CD14-positive monocyte (primary cell): Measurements from ENCODE around the gene BOC. TPM values are rescaled to one million over a fixed set of nuclear protein-coding genes. Genes with fewer than 3 reads are reported as not detected.

ENCODE experiments used
- DNase-seq, 3 donors: peaks; one replicate each; pipeline ENCODE4 v3.0.0-alpha.2; 2011 to 2022
- H2AFZ ChIP-seq: 2 replicates; pipeline ENCODE4 v1.6.0; 2012; ENCODE audit warnings: mild to moderate bottlenecking, low read depth, low read length, inconsistent platforms; ENCODE audit not compliant: insufficient read depth, poor library complexity, severe bottlenecking
- H3K27ac ChIP-seq, 2 donors: 1 replicate in 1 of 2; 2 replicates in 1 of 2; pipeline ENCODE4 v1.5.1; 2012 to 2013; ENCODE audit warnings: low read length in 2 of 2, control low read depth in 1 of 2, inconsistent platforms in 1 of 2, low read depth in 1 of 2, mild to moderate bottlenecking in 1 of 2
- H3K27me3 ChIP-seq, 2 donors: one replicate each; pipeline versions ENCODE4 v1.6.0 to v1.6.1; 2011 to 2013; ENCODE audit warnings: low read length in 2 of 2; ENCODE audit not compliant: control insufficient read depth in 2 of 2, insufficient read depth in 2 of 2
- H3K36me3 ChIP-seq, 2 donors: replicated peaks in 1 of 2; 1 replicate in 1 of 2; 2 replicates in 1 of 2; pipeline versions ENCODE4 v1.5.1 to v1.6.1; 2012 to 2013; ENCODE audit warnings: low read length in 2 of 2, control low read depth in 1 of 2, inconsistent platforms in 1 of 2, mild to moderate bottlenecking in 1 of 2; ENCODE audit not compliant: insufficient read depth in 2 of 2, control insufficient read depth in 1 of 2
- H3K4me1 ChIP-seq, 2 donors: 1 replicate in 1 of 2; 2 replicates in 1 of 2; pipeline versions ENCODE4 v1.5.1 to v1.6.1; 2012 to 2013; ENCODE audit warnings: low read length in 2 of 2, control low read depth in 1 of 2, inconsistent platforms in 1 of 2, mild to moderate bottlenecking in 1 of 2, moderate library complexity in 1 of 2; ENCODE audit not compliant: insufficient read depth in 2 of 2, control insufficient read depth in 1 of 2
- H3K4me2 ChIP-seq: replicated peaks from 2 replicates; pipeline ENCODE3; 2012; ENCODE audit warnings: low read length, moderate library complexity, mild to moderate bottlenecking; ENCODE audit not compliant: poor library complexity, severe bottlenecking; ENCODE audit errors: extremely low read depth
- H3K4me3 ChIP-seq, 3 experiments: fragments of 200-600 bp in 1 of 3; sonication (generic) in 1 of 3; replicated peaks in 1 of 3; 1 replicate in 2 of 3; 2 replicates in 1 of 3; pipeline ENCODE4 v1.5.1; 2011 to 2013; ENCODE audit warnings: low read length in 3 of 3, mild to moderate bottlenecking in 3 of 3, control low read depth in 2 of 3, low read depth in 2 of 3, inconsistent platforms in 1 of 3, moderate library complexity in 1 of 3
- H3K79me2 ChIP-seq: 2 replicates; pipeline ENCODE4 v1.6.0; 2012; ENCODE audit warnings: mild to moderate bottlenecking, control low read depth, inconsistent platforms, low read length, moderate library complexity; ENCODE audit not compliant: insufficient read depth
- H3K9ac ChIP-seq: 2 replicates; pipeline ENCODE4 v1.6.0; 2017; ENCODE audit warnings: low read length, mild to moderate bottlenecking; ENCODE audit not compliant: insufficient read depth, poor library complexity, severe bottlenecking
- H3K9me3 ChIP-seq, 2 donors: replicated peaks in 1 of 2; 1 replicate in 1 of 2; 2 replicates in 1 of 2; pipeline versions ENCODE4 v1.5.1 to v1.6.1; 2012 to 2013; ENCODE audit warnings: low read length in 2 of 2, control low read depth in 1 of 2; ENCODE audit not compliant: control insufficient read depth in 1 of 2, insufficient read depth in 1 of 2
- H4K20me1 ChIP-seq: 2 replicates; pipeline ENCODE4 v1.6.0; 2012; ENCODE audit warnings: mild to moderate bottlenecking, low read length, control low read depth, moderate library complexity; ENCODE audit not compliant: insufficient read depth
- H3K27ac Mint-ChIP-seq, 7 donors: one replicate each; pipeline ENCODE4 v1.8.0; 2020; ENCODE audit warnings: mild to moderate bottlenecking in 7 of 7, mixed read lengths in 7 of 7, moderate library complexity in 6 of 7, inconsistent platforms in 2 of 7
- H3K27me3 Mint-ChIP-seq, 3 donors: one replicate each; pipeline ENCODE4 v1.8.0; 2021 to 2022; ENCODE audit warnings: low read depth in 3 of 3, mild to moderate bottlenecking in 3 of 3, mixed read lengths in 3 of 3, moderate library complexity in 3 of 3, inconsistent platforms in 1 of 3
- H3K36me3 Mint-ChIP-seq, 2 donors: one replicate each; pipeline ENCODE4 v1.8.0; 2020; ENCODE audit warnings: mixed read lengths in 2 of 2, inconsistent platforms in 1 of 2, mild to moderate bottlenecking in 1 of 2
- H3K4me1 Mint-ChIP-seq: one replicate; pipeline ENCODE4 v1.8.0; 2020; ENCODE audit warnings: mild to moderate bottlenecking, mixed read lengths
- H3K4me3 Mint-ChIP-seq, 2 donors: one replicate each; pipeline ENCODE4 v1.8.0; 2020; ENCODE audit warnings: mild to moderate bottlenecking in 2 of 2, mixed read lengths in 2 of 2, moderate library complexity in 1 of 2
- H3K9me3 Mint-ChIP-seq, 7 donors: one replicate each; pipeline ENCODE4 v1.8.0; 2020 to 2022; ENCODE audit warnings: mixed read lengths in 7 of 7, mild to moderate bottlenecking in 6 of 7, moderate library complexity in 6 of 7, inconsistent platforms in 2 of 7
- WGBS: methylation state at CpG from one replicate; pipeline ENCODE4 v1.1.5; 2013; ENCODE audit warnings: missing lambda C conversion rate; ENCODE audit not compliant: insufficient coverage; 5-methylcytosine and 5-hydroxymethylcytosine counted together
- intact Hi-C, 2 donors: fragments of 100-400 bp; cut with micrococcal nuclease; formaldehyde crosslinking; loops; one replicate each; pipeline versions ENCODE4 v1.15.0 to v1.15.1; 2023
- polyA plus RNA-seq, 3 donors: library from polyadenylated mRNA; depleted of rRNA in 1 of 3; unstranded in 2 of 3; stranded (reverse) in 1 of 3; fragments of 300-500 nt in 2 of 3; fragments of >200 nt in 1 of 3; fragmentation: Illumina TruSeq in 2 of 3; gene quantifications; 1 replicate in 2 of 3; 2 replicates in 1 of 3; pipeline ENCODE4 v1.2.3, GENCODE V29; 2012 to 2021
- TF ChIP-seq, protein P1 (sequence below): fragments of 200-600 bp; IDR thresholded peaks from one replicate; pipeline ENCODE4 v1.8.0; 2022; ENCODE audit warnings: antibody characterized with exemption, mild to moderate bottlenecking

BOC gene
- polyA plus RNA-seq, 3 donors, result not detected

DNA sequence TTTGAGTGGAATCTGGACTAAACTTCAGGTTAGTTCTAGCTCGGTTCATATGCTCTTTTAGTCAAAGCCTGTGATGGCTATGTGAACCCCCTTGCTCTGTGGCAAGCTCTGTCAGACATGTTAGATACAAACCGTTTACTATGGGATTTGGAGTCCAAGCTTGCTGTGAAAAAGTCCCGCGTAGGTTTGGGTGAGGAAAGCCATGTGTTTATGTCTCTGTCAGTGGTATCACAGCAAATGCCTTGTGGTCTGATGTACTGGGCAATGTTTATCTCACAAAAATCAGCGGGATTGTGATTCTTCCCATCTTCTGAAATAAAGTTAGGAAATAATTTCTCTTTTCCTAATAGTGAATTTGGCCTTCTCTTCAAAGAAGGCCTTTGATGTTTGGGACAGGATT lies 5.0 kb downstream of the BOC start:
- Mint-ChIP-seq H3K4me3 (no peak overlapping the region), H3K36me3 (peaks cover 3 to 8% of the 10 kb centered on the region in 2 donors), H3K27me3 (peaks cover 41 to 50% (median 43%) of the 10 kb centered on the region in 3 donors), H3K27ac (no peak overlapping the region), H3K9me3 (peaks cover 0 to 6% (median 3%) of the 10 kb centered on the region in 7 donors), H3K4me1 (peaks cover 17% of the 10 kb centered on the region)
- TF ChIP-seq, protein P1, sequence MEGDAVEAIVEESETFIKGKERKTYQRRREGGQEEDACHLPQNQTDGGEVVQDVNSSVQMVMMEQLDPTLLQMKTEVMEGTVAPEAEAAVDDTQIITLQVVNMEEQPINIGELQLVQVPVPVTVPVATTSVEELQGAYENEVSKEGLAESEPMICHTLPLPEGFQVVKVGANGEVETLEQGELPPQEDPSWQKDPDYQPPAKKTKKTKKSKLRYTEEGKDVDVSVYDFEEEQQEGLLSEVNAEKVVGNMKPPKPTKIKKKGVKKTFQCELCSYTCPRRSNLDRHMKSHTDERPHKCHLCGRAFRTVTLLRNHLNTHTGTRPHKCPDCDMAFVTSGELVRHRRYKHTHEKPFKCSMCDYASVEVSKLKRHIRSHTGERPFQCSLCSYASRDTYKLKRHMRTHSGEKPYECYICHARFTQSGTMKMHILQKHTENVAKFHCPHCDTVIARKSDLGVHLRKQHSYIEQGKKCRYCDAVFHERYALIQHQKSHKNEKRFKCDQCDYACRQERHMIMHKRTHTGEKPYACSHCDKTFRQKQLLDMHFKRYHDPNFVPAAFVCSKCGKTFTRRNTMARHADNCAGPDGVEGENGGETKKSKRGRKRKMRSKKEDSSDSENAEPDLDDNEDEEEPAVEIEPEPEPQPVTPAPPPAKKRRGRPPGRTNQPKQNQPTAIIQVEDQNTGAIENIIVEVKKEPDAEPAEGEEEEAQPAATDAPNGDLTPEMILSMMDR, result no peak
- no peak overlapping the region for H3K27ac ChIP-seq
- H4K20me1 ChIP-seq, result no peaks in the 10 kb centered on the region
- H3K9me3 ChIP-seq, result no peaks in the 10 kb centered on the region
- H3K79me2 ChIP-seq, result no peaks in the 10 kb centered on the region
- H3K27me3 ChIP-seq, result peaks cover 24 to 29% of the 10 kb centered on the region in 2 donors
- no peak overlapping the region for H2AFZ ChIP-seq
- no peak overlapping the region for H3K9ac ChIP-seq
- peaks cover 5 to 13% of the 10 kb centered on the region in 2 donors for H3K4me1 ChIP-seq
- H3K4me2 ChIP-seq, result no peak overlapping the region
- intact Hi-C loops, result no loop called here
- DNase-seq, result no peak
- WGBS, result 97% methylated on average over 4 of the region's 5 CpGs
- no peak overlapping the region for H3K4me3 ChIP-seq
- no peaks in the 10 kb centered on the region for H3K36me3 ChIP-seq

DNA sequence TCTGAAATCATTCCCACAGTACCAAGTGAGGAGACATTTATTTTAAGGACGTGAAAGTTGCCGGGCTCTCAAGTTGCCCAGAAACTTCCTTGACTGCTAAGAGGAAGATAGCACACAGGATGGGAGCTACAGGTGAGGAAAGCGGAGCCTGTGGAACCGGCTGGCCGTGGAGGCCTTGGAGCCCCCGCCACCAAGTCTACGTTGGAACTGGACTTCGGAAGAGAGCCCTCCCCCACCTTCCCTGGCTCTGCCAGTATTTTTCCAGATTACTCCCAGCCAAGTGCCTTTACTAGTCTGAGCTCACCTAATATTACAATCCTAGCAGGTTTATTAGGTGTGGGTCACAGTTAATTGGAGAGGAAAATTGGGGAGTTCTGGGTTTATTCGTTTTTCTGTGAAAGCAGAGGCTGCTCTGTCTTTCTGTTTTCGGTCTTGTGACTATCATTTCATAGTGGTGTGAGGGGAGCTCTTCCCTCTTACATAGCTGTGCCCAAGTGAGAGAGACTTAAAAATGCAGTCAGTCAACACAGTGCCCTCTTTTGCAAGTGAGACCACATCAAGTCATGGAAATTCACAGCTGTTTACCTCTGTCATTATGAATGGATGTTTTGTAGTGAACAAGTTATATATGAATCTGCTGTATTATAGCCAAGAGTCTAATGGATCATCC lies 6.8 kb downstream of the BOC start:
- intact Hi-C loops, result no loop called here
- Histone ChIP-seq H3K4me1 (no peaks in the 10 kb centered on the region), H3K27me3 (peaks cover 14 to 15% of the 10 kb centered on the region in 2 donors), H2AFZ (no peak overlapping the region), H3K9ac (no peak overlapping the region), H3K9me3 (no peaks in the 10 kb centered on the region), H3K79me2 (no peaks in the 10 kb centered on the region), H3K36me3 (no peaks in the 10 kb centered on the region), H4K20me1 (no peaks in the 10 kb centered on the region), H3K4me2 (no peak overlapping the region), H3K27ac (no peak overlapping the region), H3K4me3 (no peak overlapping the region)
- no peak for DNase-seq
- TF ChIP-seq, protein P1, result no peak
- Mint-ChIP-seq H3K4me3 (no peak overlapping the region), H3K27ac (no peak overlapping the region), H3K4me1 (peaks cover 11% of the 10 kb centered on the region), H3K27me3 (peaks cover 26 to 37% (median 30%) of the 10 kb centered on the region in 3 donors), H3K36me3 (peaks cover 0 to 7% of the 10 kb centered on the region in 2 donors), H3K9me3 (peaks cover 0 to 2% (median 0%) of the 10 kb centered on the region in 7 donors)
- 43% methylated on average over 7 of the region's 10 CpGs for WGBS
